ENCODE measurements around the gene ABCC6.
A peak's percentile ranks its signal among the peaks of the same experiment; 100 is the strongest.
"Not testable (repeated sequence)": the region's sequence is repeated elsewhere in the genome, so short reads cannot be mapped to it uniquely, and the experiment has no call there.

The ABCC6 gene

GRCh38 chr16:16149710-16150116 lies 73.6 kb downstream of the ABCC6 start:
- in situ Hi-C loops (cut with HindIII; ENCODE audit: low sequenced_read_pairs) = no loop called here
- DNase-seq (ENCODE audit: low read depth) = no peak
- TF ChIP-seq CTCF (IDR thresholded peaks at IDR 0.05; ENCODE audit: low read depth, low read length, missing control alignments) = no peak
- H3K4me3 ChIP-seq (ENCODE audit: low read depth, low read length) = no peak overlapping the region

GRCh38 chr16:16148755-16149154 lies 74.5 kb downstream of the ABCC6 start:
- in situ Hi-C loops (cut with HindIII; ENCODE audit: low sequenced_read_pairs) = no loop called here
- no peak overlapping the region for H3K4me3 ChIP-seq (ENCODE audit: low read depth, low read length)
- DNase-seq (ENCODE audit: low read depth) = no peak
- no peak for TF ChIP-seq CTCF (IDR thresholded peaks at IDR 0.05; ENCODE audit: low read depth, low read length, missing control alignments)

- H3K4me3 ChIP-seq (ENCODE audit: low read depth, low read length); in situ Hi-C loops (cut with HindIII; ENCODE audit: low sequenced_read_pairs): not testable (repeated sequence)
- peak; percentile 47 for DNase-seq (ENCODE audit: low read depth)
These were observed 75.2 kb downstream of the ABCC6 start for GRCh38 chr16:16148000-16148599.

GRCh38 chr16:16147316-16147999 lies 75.8 kb downstream of the ABCC6 start:
- H3K4me3 ChIP-seq (ENCODE audit: low read depth, low read length) = no peak overlapping the region
- TF ChIP-seq CTCF (IDR thresholded peaks at IDR 0.05; ENCODE audit: low read depth, low read length, missing control alignments) = no peak
- no peak for DNase-seq (ENCODE audit: low read depth)
- in situ Hi-C loops (cut with HindIII; ENCODE audit: low sequenced_read_pairs) = no loop called here

GRCh38 chr16:16146380-16147315 lies 76.6 kb downstream of the ABCC6 start:
- H3K4me3 ChIP-seq (ENCODE audit: low read depth, low read length) = no peak overlapping the region
- no peak for DNase-seq (ENCODE audit: low read depth)
- in situ Hi-C loops (cut with HindIII; ENCODE audit: low sequenced_read_pairs) = no loop called here
- TF ChIP-seq CTCF (IDR thresholded peaks at IDR 0.05; ENCODE audit: low read depth, low read length, missing control alignments) = no peak

- TF ChIP-seq CTCF (IDR thresholded peaks at IDR 0.05; ENCODE audit: low read depth, low read length, missing control alignments) = no peak
- DNase-seq (ENCODE audit: low read depth) = no peak
- in situ Hi-C loops (cut with HindIII; ENCODE audit: low sequenced_read_pairs) = no loop called here
- no peak overlapping the region for H3K4me3 ChIP-seq (ENCODE audit: low read depth, low read length)
These were observed 78.0 kb downstream of the ABCC6 start for GRCh38 chr16:16145286-16145685.

Measured in astrocyte of the cerebellum (primary cell).